K562 (cell line): ENCODE results near the gene GFRA3. TPM values are rescaled to one million over a fixed set of nuclear protein-coding genes. Genes with fewer than 3 reads are reported as not detected.

Experiments used
- CCNT2 ChIP-seq: IDR thresholded peaks from 2 replicates; pipeline ENCODE4 v1.6.1; 2011; ENCODE audit warnings: borderline replicate concordance, low read depth, mild to moderate bottlenecking, moderate library complexity, mixed read lengths, low read length; ENCODE audit not compliant: insufficient read length; ENCODE audit errors: extremely low read depth
- CHD4 ChIP-seq: fragments of 200-600 bp; sonication (generic); IDR thresholded peaks from 3 replicates; pipeline ENCODE4 v1.6.1; 2012; ENCODE audit warnings: low read depth, mild to moderate bottlenecking, mixed read lengths, low read length, inconsistent platforms; ENCODE audit not compliant: insufficient read depth, insufficient replicate concordance, poor library complexity, severe bottlenecking
- CXXC5 ChIP-seq: fragments of 250-450 bp; sonication (Bioruptor Pico); IDR thresholded peaks from 2 replicates; pipeline ENCODE4 v1.8.0; 2022; ENCODE audit warnings: inconsistent platforms, mild to moderate bottlenecking, moderate library complexity
- EGR1 ChIP-seq: fragments of 450-650 bp; conservative IDR thresholded peaks from 2 replicates; pipeline ENCODE4 v1.6.1; 2017; ENCODE audit warnings: mild to moderate bottlenecking
- FOS ChIP-seq: IDR thresholded peaks from 3 replicates; pipeline ENCODE4 v1.6.1; 2011; ENCODE audit not compliant: insufficient read length; ENCODE audit errors: extremely low read depth
- GABPB1 ChIP-seq: sonication (generic); formaldehyde crosslinking; IDR thresholded peaks from 2 replicates; pipeline ENCODE4 v1.8.0; 2022; ENCODE audit warnings: mild to moderate bottlenecking, missing genetic modification reagents
- HMGN3 ChIP-seq: IDR thresholded peaks from 2 replicates; pipeline ENCODE4 v1.6.1; 2011; ENCODE audit warnings: borderline replicate concordance, low read depth, mild to moderate bottlenecking, mixed read lengths, low read length; ENCODE audit not compliant: insufficient read length; ENCODE audit errors: extremely low read depth
- HOXB6 ChIP-seq: fragments of 250-450 bp; sonication (Bioruptor Pico); IDR thresholded peaks from 2 replicates; pipeline ENCODE4 v1.5.1; 2022; ENCODE audit warnings: mild to moderate bottlenecking, borderline replicate concordance
- NFIX ChIP-seq: fragments of 250-450 bp; sonication (Bioruptor Pico); IDR thresholded peaks from 2 replicates; pipeline ENCODE4 v1.4.0; 2020; ENCODE audit warnings: low read depth, mild to moderate bottlenecking, moderate library complexity
- RNF2 ChIP-seq: sonication (generic); IDR thresholded peaks from 2 replicates; pipeline ENCODE4 v1.6.1; 2016
- WHSC1 ChIP-seq: IDR thresholded peaks from one replicate; pipeline ENCODE4 v1.6.1; 2012; ENCODE audit warnings: low read length, control low read depth, inconsistent platforms
- YY1 ChIP-seq, 3 experiments: IDR thresholded peaks; 2 replicates each; pipeline ENCODE4 v1.6.1; 2011; ENCODE audit warnings: low read length in 2 of 3, mild to moderate bottlenecking in 2 of 3, moderate library complexity in 2 of 3, borderline replicate concordance in 1 of 3, control low read depth in 1 of 3, low read depth in 1 of 3; ENCODE audit not compliant: insufficient read depth in 3 of 3, insufficient replicate concordance in 2 of 3, control insufficient read depth in 1 of 3, insufficient read length in 1 of 3; ENCODE audit errors: extremely low read depth in 1 of 3
- ZBTB1 ChIP-seq: sonication (generic); formaldehyde crosslinking; IDR thresholded peaks from 2 replicates; pipeline ENCODE4 v1.8.1; 2023; ENCODE audit warnings: missing genetic modification reagents, low read depth, mild to moderate bottlenecking, borderline replicate concordance
- ZBTB43 ChIP-seq: sonication (generic); formaldehyde crosslinking; IDR thresholded peaks from 2 replicates; pipeline ENCODE4 v1.8.0; 2023; ENCODE audit warnings: mild to moderate bottlenecking, missing genetic modification reagents
- ZEB2 ChIP-seq: fragments of 450-650 bp; IDR thresholded peaks from 2 replicates; pipeline ENCODE4 v1.6.1; 2016
- ZNF644 ChIP-seq: fragments of 200-800 bp; sonication (Bioruptor generic); IDR thresholded peaks from 2 replicates; pipeline ENCODE4 v1.6.1; 2016; ENCODE audit warnings: low read depth, missing genetic modification characterization, missing compliant biosample characterization
- polyA plus RNA-seq, 8 experiments: library from polyadenylated mRNA; depleted of rRNA in 4 of 8; stranded (reverse) in 5 of 8; unstranded in 3 of 8; fragments of >200 nt; fragmentation: Nextera tagmentation in 2 of 8; fragmentation: Illumina TruSeq in 1 of 8; extraction: Ambion mirVana in 2 of 8; extraction: Trizol in 1 of 8; gene quantifications; 2 replicates each; pipeline versions ENCODE4 v1.2.1 to v1.2.3, GENCODE V29; 2011 to 2014; ENCODE audit warnings: inconsistent platforms in 1 of 8, missing spikeins in 1 of 8
- total RNA-seq, 7 experiments: library from RNA; depleted of rRNA in 6 of 7; stranded (reverse); fragments of >200 nt in 6 of 7; fragmentation: Illumina TruSeq in 2 of 7; extraction: Trizol in 2 of 7; gene quantifications; 2 replicates each; pipeline versions ENCODE4 v1.2.1 to v1.2.3, GENCODE V29; 2011 to 2021; ENCODE audit warnings: low replicate concordance in 1 of 7
- TF ChIP-seq, protein P1 (sequence below), 2 experiments: fragments of 250-450 bp in 1 of 2; fragments of 450-650 bp in 1 of 2; sonication (Bioruptor Pico) in 1 of 2; IDR thresholded peaks; 2 replicates each; pipeline versions ENCODE4 v1.6.1 to v1.8.0; 2016 to 2021; ENCODE audit warnings: mild to moderate bottlenecking in 2 of 2, moderate library complexity in 2 of 2, missing compliant biosample characterization in 1 of 2, missing genetic modification characterization in 1 of 2

GFRA3 gene
- total and polyA plus RNA-seq, 9 of the 15 experiments (the other 6 are each of a cell fraction or from before 2014, with no cell fraction given), result 0.05 to 0.09 (median 0.08) TPM; not detected in 6

DNA sequence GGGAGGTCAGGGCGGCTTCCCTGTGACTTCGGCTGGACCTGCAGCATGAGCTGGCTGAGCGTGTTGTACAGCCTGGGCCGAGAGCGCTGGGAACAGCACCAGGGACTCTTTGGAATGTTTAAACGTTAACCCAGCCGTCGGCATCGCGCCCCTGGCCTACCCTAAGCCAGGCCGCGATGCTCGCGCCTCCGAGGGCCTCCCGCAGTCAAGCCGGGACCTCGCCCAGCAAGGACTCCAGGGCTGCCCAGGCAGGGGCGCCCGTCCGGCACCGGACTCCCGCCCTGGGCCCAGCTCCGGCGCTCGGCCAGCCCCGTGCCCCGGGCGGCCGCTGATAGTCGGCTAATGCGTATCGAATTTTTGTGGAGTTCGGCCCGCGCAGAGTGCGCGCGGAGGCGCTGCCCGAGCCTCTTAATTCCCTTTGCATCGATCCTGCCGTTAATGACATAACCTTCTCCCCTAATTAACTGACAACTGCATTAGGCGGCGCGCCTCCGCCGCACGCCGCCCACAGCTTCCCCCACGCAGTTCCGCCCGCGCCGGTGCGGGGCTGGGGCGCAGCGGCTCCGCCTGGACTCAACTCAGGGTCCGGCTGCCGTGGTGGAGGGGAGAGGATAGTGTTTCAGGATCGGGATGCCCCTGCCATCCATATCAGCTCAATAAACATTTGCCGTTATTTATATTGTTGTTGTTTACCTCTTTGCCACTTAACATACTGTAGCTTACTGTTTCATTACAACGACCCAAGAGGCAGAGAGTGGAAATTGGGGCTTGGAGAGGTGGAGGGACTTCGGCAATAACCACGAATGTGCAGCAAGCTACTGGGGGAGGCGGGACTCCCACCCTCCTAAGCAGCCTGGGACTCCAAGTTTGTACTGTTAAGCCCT is 32.5 kb downstream of the GFRA3 start (continued):
- TF ChIP-seq HMGN3, result peak; percentile 40
- TF ChIP-seq CHD4, result no peak
- TF ChIP-seq ZEB2, result no peak
- TF ChIP-seq RNF2, result peak; percentile 30; the same call in 1 of the 2 replicates
- TF ChIP-seq FOS, result no peak
- peak; percentile 77 for TF ChIP-seq ZBTB1
- TF ChIP-seq GABPB1 (CRISPR knock-in tag), result peak; percentile 20; the same call in 1 of the 2 replicates
- no peak for TF ChIP-seq HOXB6
- TF ChIP-seq CCNT2, result peak; percentile 44
- no peak for TF ChIP-seq YY1 (IDR thresholded peaks at IDR 0.05; ENCODE audit: borderline replicate concordance in 1 of 3, control insufficient read depth in 1 of 3, extremely low read depth in 1 of 3, insufficient read depth in 3 of 3, insufficient read length in 1 of 3, insufficient replicate concordance in 2 of 3, low read depth in 1 of 3, low read length in 2 of 3)
- no peak for TF ChIP-seq ZBTB43 (CRISPR knock-in tag)
- TF ChIP-seq EGR1, result peak; percentile 95
- TF ChIP-seq ZNF644 (tag), result no peak
- TF ChIP-seq NFIX, result no peak
- TF ChIP-seq, protein P1, sequence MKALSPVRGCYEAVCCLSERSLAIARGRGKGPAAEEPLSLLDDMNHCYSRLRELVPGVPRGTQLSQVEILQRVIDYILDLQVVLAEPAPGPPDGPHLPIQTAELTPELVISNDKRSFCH (CRISPR knock-in tag; IDR thresholded peaks at IDR 0.05), result no peak
- TF ChIP-seq, protein P1 (tag; IDR thresholded peaks at IDR 0.05), result peak; percentile 47; the same call in 1 of the 2 replicates
- TF ChIP-seq CXXC5 (CRISPR knock-in tag), result peak; percentile 63; the same call in 1 of the 2 replicates
- no peak for TF ChIP-seq WHSC1
